OCI-LY7 (cell line): ENCODE data around the gene HADHB. TPM values are rescaled to one million over a fixed set of nuclear protein-coding genes. Genes with fewer than 3 reads are reported as not detected.
A peak's percentile ranks its signal among the peaks of the same experiment; 100 is the strongest.

Source experiments
- BruUV-seq: library from RNA; stranded (reverse); fragments of 400-500 nt; replicated peaks from 2 replicates; lab custom pipeline; 2021; lab: Mats Ljungman, UMichigan
- CTCF ChIA-PET: fragments of 300-600 bp; sonication (Branson Sonifier 250); formaldehyde crosslinking; loops from one replicate; lab custom pipeline; 2022; ENCODE audit warnings: antibody characterized with exemption; ENCODE audit not compliant: unreplicated experiment; lab: Charles Lee
- POLR2A ChIA-PET: fragments of 300-600 bp; sonication (Branson Sonifier 250); formaldehyde crosslinking; loops from one replicate; lab custom pipeline; 2022; ENCODE audit warnings: antibody characterized with exemption; lab: Charles Lee
- DNase-seq: peaks from one replicate; pipeline ENCODE4 v3.0.0-alpha.2; 2015; ENCODE audit warnings: low spot score
- H2AFZ ChIP-seq: fragments of 200-600 bp; sonication (generic), shearing (Covaris generic); 2 replicates; pipeline ENCODE4 v1.6.1; 2014; ENCODE audit warnings: mild to moderate bottlenecking, antibody characterized with exemption, low read length, moderate library complexity
- H3K27ac ChIP-seq: fragments of 200-600 bp; sonication (generic); 2 replicates; pipeline ENCODE4 v1.5.1; 2014; ENCODE audit warnings: mixed run types, low read depth, mild to moderate bottlenecking, moderate library complexity, low read length, inconsistent platforms; ENCODE audit not compliant: poor library complexity, severe bottlenecking
- H3K36me3 ChIP-seq: fragments of 200-600 bp; sonication (generic); 2 replicates; pipeline ENCODE4 v1.6.1; 2014; ENCODE audit warnings: mild to moderate bottlenecking, antibody characterized with exemption, low read length, moderate library complexity, mixed read lengths; ENCODE audit not compliant: insufficient read depth
- H3K4me1 ChIP-seq: fragments of 200-600 bp; sonication (generic); 2 replicates; pipeline ENCODE4 v1.5.1; 2014; ENCODE audit warnings: mild to moderate bottlenecking, low read length; ENCODE audit not compliant: insufficient read depth, poor library complexity, severe bottlenecking
- H3K4me2 ChIP-seq: fragments of 200-600 bp; sonication (generic); 2 replicates; pipeline ENCODE4 v1.6.1; 2014; ENCODE audit warnings: mild to moderate bottlenecking, low read length
- H3K4me3 ChIP-seq: fragments of 200-600 bp; sonication (generic); 2 replicates; pipeline ENCODE4 v1.5.1; 2014; ENCODE audit warnings: mild to moderate bottlenecking, low read depth, low read length; ENCODE audit not compliant: poor library complexity, severe bottlenecking
- H3K79me2 ChIP-seq: fragments of 200-600 bp; sonication (generic); 2 replicates; pipeline ENCODE4 v1.6.1; 2016; ENCODE audit warnings: low read depth, mild to moderate bottlenecking, low read length, moderate library complexity, mixed read lengths; ENCODE audit not compliant: insufficient read depth
- H3K9me2 ChIP-seq: fragments of 200-600 bp; sonication (generic); 2 replicates; pipeline ENCODE4 v1.6.1; 2016; ENCODE audit warnings: mild to moderate bottlenecking, low read length, mixed read lengths; ENCODE audit not compliant: insufficient read depth
- H3K9me3 ChIP-seq: fragments of 200-600 bp; sonication (generic); 2 replicates; pipeline ENCODE4 v1.6.1; 2014; ENCODE audit warnings: mild to moderate bottlenecking, mixed run types, low read length, mixed read lengths
- H4K20me1 ChIP-seq: fragments of 200-600 bp; sonication (generic); 2 replicates; pipeline ENCODE4 v1.6.1; 2014; ENCODE audit warnings: mild to moderate bottlenecking, antibody characterized with exemption, low read length, moderate library complexity, mixed read lengths; ENCODE audit not compliant: insufficient read depth
- CTCF ChIP-seq: fragments of 200-600 bp; sonication (generic); conservative IDR thresholded peaks from 2 replicates; pipeline ENCODE4 v1.5.1; 2014; ENCODE audit warnings: mild to moderate bottlenecking, antibody characterized with exemption, low read length, moderate library complexity, mixed read lengths
- EZH2phosphoT487 ChIP-seq: fragments of 200-600 bp; sonication (generic); IDR thresholded peaks from 2 replicates; pipeline ENCODE4 v1.6.1; 2018; ENCODE audit warnings: low read depth, borderline replicate concordance, mild to moderate bottlenecking, mixed run types, antibody characterized with exemption, low read length, moderate library complexity, mixed read lengths
- intact Hi-C: fragments of 100-400 bp; cut with micrococcal nuclease; formaldehyde crosslinking; loops from one replicate; pipeline ENCODE4 v1.10.0; 2022; ENCODE audit not compliant: unreplicated experiment
- total RNA-seq, 2 experiments: library from RNA; depleted of rRNA in 1 of 2; stranded (reverse); fragments of >200 nt in 1 of 2; shearing (Covaris generic) in 1 of 2; gene quantifications; 2 replicates each; pipeline ENCODE4 v1.2.3, GENCODE V29; 2014 to 2022

Gene HADHB
- total RNA-seq, 2 experiments from 2014 or later = 35.5 to 55.7 TPM

- H3K79me2 ChIP-seq = no peaks in the 10 kb centered on the region
Measured at GRCh38 chr2:26230806-26231205, 13.9 kb upstream of the HADHB start.

GRCh38 chr2:26235089-26235488 lies 9.7 kb upstream of the HADHB start:
- H2AFZ ChIP-seq = no peak overlapping the region
- TF ChIP-seq EZH2phosphoT487 (no peak), CTCF (peak; percentile 45; the same call in 1 of the 2 replicates)
- H3K4me1 ChIP-seq = no peaks in the 10 kb centered on the region
- H3K9me2 ChIP-seq = no peaks in the 10 kb centered on the region
- no peak for DNase-seq
- no peak overlapping the region for H3K27ac ChIP-seq
- intact Hi-C loops = loop anchor here (5.0 kb wide), 1 partner anchor 97 kb away; no protein-coding TSS in a partner anchor
- no peak overlapping the region for H3K4me2 ChIP-seq
- H3K4me3 ChIP-seq = no peak overlapping the region
- no TSS peak for BruUV-seq
- CTCF ChIA-PET = no interaction called here
- POLR2A ChIA-PET = no interaction called here
- H3K79me2 ChIP-seq = peaks cover 16% of the 10 kb centered on the region
- H3K36me3 ChIP-seq = peaks cover 97% of the 10 kb centered on the region
- H4K20me1 ChIP-seq = peaks cover 2% of the 10 kb centered on the region; the same call in 1 of the 2 replicates
- H3K9me3 ChIP-seq = no peaks in the 10 kb centered on the region

More at GRCh38 chr2:26230806-26231205, 13.9 kb upstream of the HADHB start:
- Histone ChIP-seq H3K4me3 (no peak overlapping the region), H4K20me1 (no peaks in the 10 kb centered on the region), H3K4me2 (no peak overlapping the region), H3K9me2 (no peaks in the 10 kb centered on the region), H2AFZ (no peak overlapping the region), H3K27ac (no peak overlapping the region), H3K36me3 (peaks cover 100% of the 10 kb centered on the region), H3K9me3 (peaks cover 5% of the 10 kb centered on the region; the same call in 1 of the 2 replicates), H3K4me1 (no peaks in the 10 kb centered on the region)
- DNase-seq = no peak
- ChIA-PET CTCF (no interaction called here), POLR2A (interaction anchor here (1.0 kb wide), 3 partner anchors 8 to 13 kb away, joined by 3 to 4 read pairs (median 3); no protein-coding TSS in a partner anchor)
- TF ChIP-seq CTCF (no peak), EZH2phosphoT487 (no peak)
- no TSS peak for BruUV-seq
- intact Hi-C loops = no loop called here

GRCh38 chr2:26237868-26238267 lies 6.9 kb upstream of the HADHB start:
- no TSS peak for BruUV-seq
- H3K36me3 ChIP-seq = peaks cover 69% of the 10 kb centered on the region

More at GRCh38 chr2:26237868-26238267, 6.9 kb upstream of the HADHB start:
- H3K4me3 ChIP-seq = no peak overlapping the region
- H3K9me3 ChIP-seq = no peaks in the 10 kb centered on the region
- no peak overlapping the region for H2AFZ ChIP-seq
- no peak overlapping the region for H3K4me2 ChIP-seq
- DNase-seq = no peak
- H4K20me1 ChIP-seq = peaks cover 6% of the 10 kb centered on the region; the same call in 1 of the 2 replicates
- intact Hi-C loops = loop anchor here (5.0 kb wide), 1 partner anchor 94 kb away; no protein-coding TSS in a partner anchor
- POLR2A ChIA-PET = interaction anchor here (0.9 kb wide), 1 partner anchor 8 kb away, joined by 3 read pairs; no protein-coding TSS in a partner anchor
- no peaks in the 10 kb centered on the region for H3K9me2 ChIP-seq
- H3K27ac ChIP-seq = no peak overlapping the region
- H3K4me1 ChIP-seq = peaks cover 22% of the 10 kb centered on the region
- TF ChIP-seq CTCF (no peak), EZH2phosphoT487 (no peak)
- H3K79me2 ChIP-seq = peaks cover 44% of the 10 kb centered on the region
- CTCF ChIA-PET = no interaction called here
